Stimulated activated CD8-positive, alpha-beta memory T cell treated with anti-CD3 and anti-CD28 coated beads, Interleukin-2, amount 100 ng/mL, for 1 hour (primary cell): ENCODE measurements around the gene PROP1.
"Not testable (repeated sequence)": the region's sequence is repeated elsewhere in the genome, so short reads cannot be mapped to it uniquely, and the experiment has no call there.

Experiments used
- DNase-seq, 2 donors: peaks; one replicate each; pipeline ENCODE4 v3.0.0-alpha.2; 2020; ENCODE audit warnings: low read depth in 2 of 2

PROP1 gene

GRCh38 chr5:177982072-177982727 lies 13.8 kb downstream of the PROP1 start:
- DNase-seq, result no peak

GRCh38 chr5:177981296-177982071 lies 14.6 kb downstream of the PROP1 start:
- no peak for DNase-seq

GRCh38 chr5:177980743-177981151 lies 15.3 kb downstream of the PROP1 start:
- no peak for DNase-seq

GRCh38 chr5:177977600-177977999 lies 18.4 kb downstream of the PROP1 start:
- not testable (repeated sequence) for DNase-seq

- DNase-seq, result no peak
These were observed 22.9 kb downstream of the PROP1 start for GRCh38 chr5:177973066-177973635.

GRCh38 chr5:177972613-177973012 lies 23.4 kb downstream of the PROP1 start:
- no peak for DNase-seq

GRCh38 chr5:177972014-177972413 lies 24.0 kb downstream of the PROP1 start:
- not testable (repeated sequence) for DNase-seq

GRCh38 chr5:177968661-177969211 lies 27.3 kb downstream of the PROP1 start:
- DNase-seq, result no peak

GRCh38 chr5:177967221-177967887 lies 28.7 kb downstream of the PROP1 start:
- no peak for DNase-seq

GRCh38 chr5:177966839-177967166 lies 29.2 kb downstream of the PROP1 start:
- no peak for DNase-seq

- DNase-seq, result no peak
These were observed 29.8 kb downstream of the PROP1 start for GRCh38 chr5:177966009-177966838.

GRCh38 chr5:177964471-177964870 lies 31.6 kb downstream of the PROP1 start:
- no peak for DNase-seq

GRCh38 chr5:177963966-177964365 lies 32.1 kb downstream of the PROP1 start:
- DNase-seq, result no peak

GRCh38 chr5:177959315-177959714 lies 36.7 kb downstream of the PROP1 start:
- no peak for DNase-seq

GRCh38 chr5:177958696-177959095 lies 37.3 kb downstream of the PROP1 start:
- DNase-seq, result no peak

- no peak for DNase-seq
These were observed 38.8 kb downstream of the PROP1 start for GRCh38 chr5:177957241-177957640.

GRCh38 chr5:177953101-177953500 lies 42.9 kb downstream of the PROP1 start:
- DNase-seq, result not testable (repeated sequence)

- not testable (repeated sequence) for DNase-seq
These were observed 46.4 kb downstream of the PROP1 start for GRCh38 chr5:177949656-177950055.

GRCh38 chr5:177949065-177949464 lies 47.0 kb downstream of the PROP1 start:
- not testable (repeated sequence) for DNase-seq

GRCh38 chr5:177947912-177948311 lies 48.1 kb downstream of the PROP1 start:
- DNase-seq, result not testable (repeated sequence)

- not testable (repeated sequence) for DNase-seq
These were observed 50.3 kb downstream of the PROP1 start for GRCh38 chr5:177945601-177946283.
